Head of caudate nucleus (tissue), 42 donors: ENCODE measurements around the gene CNGA3.
"Not testable (repeated sequence)": the region's sequence is repeated elsewhere in the genome, so short reads cannot be mapped to it uniquely, and the experiment has no call there.

Source experiments
- DNase-seq, 42 donors: peaks; one replicate each; pipeline versions ENCODE4 v3.0.0 to v3.0.0-alpha.2; 2020 to 2021; ENCODE audit warnings: mixed read lengths in 7 of 42
- intact Hi-C: fragments of 100-400 bp; cut with DNase I; formaldehyde crosslinking; loops from one replicate; pipeline ENCODE4 v1.15.0; 2022

Gene CNGA3

GRCh38 chr2:98346311-98347236 lies at the start of gene CNGA3:
TSS of gene CNGA3 (plus strand) at chr2:98346456. CDS start at chr2:98369976, 23,520 bp downstream.
- intact Hi-C loops = no loop called here
- peak in 3 of 42 donors; percentile 23 to 45 (median 28) for DNase-seq

GRCh38 chr2:98297817-98298682 lies 48.2 kb upstream of the CNGA3 start:
- intact Hi-C loops = no loop called here
- DNase-seq = no peak

GRCh38 chr2:98298683-98299164 lies 47.5 kb upstream of the CNGA3 start:
- no peak for DNase-seq
- intact Hi-C loops = no loop called here

DNA sequence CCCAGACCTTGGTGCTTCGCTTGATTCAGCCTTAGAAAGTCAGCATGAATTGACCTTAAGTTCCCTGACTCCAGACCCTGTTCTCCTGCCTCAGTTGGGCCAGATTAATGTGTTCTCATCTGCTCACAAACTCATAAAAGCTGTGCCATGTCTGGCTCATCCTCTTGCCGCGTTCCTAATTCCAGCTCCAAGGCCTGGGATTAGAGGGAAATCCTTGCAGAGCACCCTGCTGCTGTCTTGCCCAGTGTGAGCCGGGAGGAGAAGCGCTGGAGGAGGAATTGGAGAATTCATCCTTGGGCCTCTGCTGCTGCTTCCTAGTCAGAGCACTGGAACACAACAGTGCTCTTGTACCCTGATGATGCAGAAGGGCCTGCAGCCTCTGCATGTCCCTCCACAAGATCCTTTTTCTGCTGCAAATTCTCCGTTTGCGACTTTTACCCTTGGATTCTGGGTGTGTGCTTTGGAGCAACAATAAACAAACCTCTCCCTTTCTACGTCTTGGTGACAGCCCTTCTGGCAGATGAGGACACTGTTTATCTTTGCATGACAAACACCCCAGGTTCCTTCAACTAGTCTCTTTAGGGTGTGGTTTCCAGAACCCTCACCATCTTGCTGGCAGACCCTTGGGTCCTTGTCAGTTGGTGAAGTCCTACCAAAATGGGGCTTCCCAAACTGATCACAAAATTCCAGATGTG lies 46.9 kb upstream of the CNGA3 start:
- DNase-seq = no peak
- intact Hi-C loops = no loop called here

DNA sequence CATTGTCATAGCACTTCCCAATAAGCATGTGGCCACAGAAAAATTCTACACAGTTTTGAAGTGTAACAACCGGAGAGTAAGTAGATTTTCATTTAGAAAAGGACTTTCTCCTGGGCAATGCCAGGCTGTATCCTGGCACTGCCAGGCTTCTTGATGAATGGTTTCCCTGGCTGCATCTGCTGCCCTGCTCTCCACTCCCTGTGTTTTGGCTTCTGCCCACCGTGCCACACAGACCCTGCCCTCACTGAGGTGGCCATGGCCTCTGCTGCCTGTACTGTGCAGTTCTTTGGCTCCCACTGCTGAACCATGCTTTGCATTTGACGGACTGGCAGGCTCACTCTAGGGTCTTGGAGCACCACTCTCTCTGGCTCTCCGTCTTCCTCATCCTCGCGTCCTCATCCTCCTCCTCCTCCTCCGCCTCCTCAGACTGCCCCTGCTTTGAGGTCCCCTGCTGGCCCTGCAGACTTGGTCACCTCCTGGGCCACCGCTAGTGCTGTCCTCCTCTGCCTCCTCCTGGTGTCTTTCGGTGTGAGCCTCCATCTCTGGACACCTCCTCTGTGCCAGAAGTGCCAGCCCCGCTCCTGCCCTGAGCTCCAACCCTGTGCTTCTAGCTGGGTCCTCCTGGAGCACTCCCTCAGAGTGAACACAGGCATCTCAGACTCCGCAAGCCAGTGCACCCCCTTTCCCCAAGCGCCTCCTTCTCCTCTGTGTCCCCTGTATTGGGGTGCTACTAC lies 45.9 kb upstream of the CNGA3 start:
- intact Hi-C loops = no loop called here
- peak in 7 of 42 donors; percentile 9 to 23 (median 21) for DNase-seq

DNA sequence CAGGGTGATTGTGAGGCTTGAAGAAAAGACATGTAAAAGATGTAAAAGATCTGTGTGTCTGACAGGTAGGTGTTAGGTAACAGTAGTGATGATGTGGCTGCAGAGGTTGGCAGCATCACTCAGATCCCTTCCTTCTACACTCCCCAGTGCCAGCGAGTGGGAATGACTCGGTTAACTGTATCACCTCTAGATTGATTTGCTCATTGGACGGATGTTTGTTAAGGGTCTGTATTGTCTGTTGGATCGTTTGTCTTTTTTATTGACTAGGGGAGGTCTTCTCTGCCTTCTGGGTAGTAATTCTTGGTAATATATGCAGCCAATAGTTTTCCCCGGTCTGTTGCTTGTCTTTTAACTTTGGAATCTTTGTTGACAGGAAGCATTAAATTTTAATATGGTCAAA lies 44.8 kb upstream of the CNGA3 start:
- no peak for DNase-seq
- intact Hi-C loops = no loop called here

DNA sequence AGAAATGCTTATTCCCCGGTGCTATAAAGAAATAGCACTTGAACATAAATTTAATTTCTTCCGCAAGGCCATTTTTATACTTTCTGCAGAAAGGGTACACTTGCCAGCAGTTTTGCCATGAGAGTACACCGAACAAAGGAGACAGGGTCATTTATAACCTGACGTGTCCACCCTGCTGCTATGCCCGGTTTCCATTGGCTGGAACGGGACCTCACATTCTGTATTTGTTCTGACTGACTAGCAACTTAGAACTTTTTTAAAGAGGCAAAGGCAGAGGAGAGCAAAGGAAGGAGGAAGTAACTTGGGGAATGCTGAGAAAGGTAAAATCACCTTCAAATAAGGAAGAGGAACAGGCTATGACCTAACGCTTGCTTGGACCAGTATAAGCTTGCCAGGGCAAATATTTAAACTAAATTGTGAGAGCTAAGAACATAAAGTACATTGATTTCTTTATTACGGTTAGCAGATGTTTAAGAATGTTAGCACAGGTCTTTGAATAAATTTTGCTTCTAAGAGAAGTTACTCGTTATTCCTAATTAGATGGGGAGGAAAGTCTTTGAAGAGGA lies 39.0 kb upstream of the CNGA3 start:
- DNase-seq, intact Hi-C loops: not testable (repeated sequence)

DNA sequence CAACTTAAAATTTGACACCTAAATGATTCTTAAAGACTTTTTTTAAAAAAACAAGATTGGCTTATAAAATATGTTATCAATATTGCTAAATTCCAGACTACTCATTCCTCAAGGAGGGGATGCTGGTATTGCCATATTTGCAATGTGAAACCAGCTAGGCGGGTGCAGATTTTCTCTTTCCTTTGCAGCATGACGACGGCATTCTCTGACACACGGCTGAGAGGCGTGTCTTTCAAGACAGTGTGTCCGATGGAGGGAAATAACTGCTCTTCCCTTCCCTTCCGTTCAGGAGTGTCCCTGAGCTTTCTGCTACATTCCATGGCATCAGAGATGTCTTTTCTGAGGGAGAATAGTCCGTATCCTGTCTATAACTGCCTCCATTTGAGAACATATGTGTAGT lies 38.2 kb upstream of the CNGA3 start:
- intact Hi-C loops = no loop called here
- DNase-seq = no peak

- intact Hi-C loops = no loop called here
- DNase-seq = no peak
Observed at GRCh38 chr2:98308532-98308931, 37.7 kb upstream of the CNGA3 start.

GRCh38 chr2:98309580-98309979 lies 36.7 kb upstream of the CNGA3 start:
- no peak for DNase-seq
- intact Hi-C loops = no loop called here

GRCh38 chr2:98310010-98310409 lies 36.2 kb upstream of the CNGA3 start:
- DNase-seq = no peak
- intact Hi-C loops = no loop called here

- DNase-seq = no peak
- intact Hi-C loops = no loop called here
Observed at GRCh38 chr2:98311090-98311489, 35.2 kb upstream of the CNGA3 start.

DNA sequence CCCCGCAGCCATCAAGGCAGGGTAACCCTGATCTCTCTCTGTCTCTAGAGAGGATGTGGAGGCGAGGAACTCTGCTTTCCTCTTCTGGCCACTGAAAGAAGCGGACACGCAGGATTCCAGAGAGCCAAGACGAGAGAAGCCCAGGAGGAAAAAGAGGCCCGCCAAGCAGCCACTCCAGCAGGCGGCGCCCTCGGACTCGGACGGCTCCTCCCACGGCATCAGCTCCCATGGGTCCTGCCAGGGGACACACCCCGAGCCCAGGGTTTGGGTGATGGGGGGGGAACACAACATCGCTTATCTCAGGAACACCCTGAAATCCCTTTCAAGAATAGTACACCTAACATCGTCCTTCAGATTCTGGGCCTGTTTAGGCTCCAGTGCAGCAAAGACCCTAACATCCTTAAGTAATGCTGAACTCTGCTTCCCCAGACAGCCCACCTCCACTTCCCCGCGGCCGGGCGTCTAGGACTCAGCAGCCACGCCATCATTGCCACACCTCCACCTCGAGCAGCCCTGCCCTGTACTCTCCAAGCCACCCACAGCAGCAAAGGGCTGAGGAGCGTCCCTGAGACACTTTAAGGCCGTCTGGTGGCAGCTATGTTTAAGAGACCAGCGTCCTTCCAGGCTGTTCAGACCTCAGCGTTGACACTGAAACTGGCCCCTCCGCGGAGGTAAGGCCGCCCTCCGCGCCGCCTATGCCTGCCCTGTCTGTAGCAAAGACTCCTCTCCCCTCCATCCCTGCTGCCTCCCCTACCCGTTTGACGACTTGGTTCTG lies 34.3 kb upstream of the CNGA3 start:
- intact Hi-C loops = no loop called here

GRCh38 chr2:98313492-98314250 lies 32.6 kb upstream of the CNGA3 start:
- intact Hi-C loops = no loop called here
- DNase-seq = no peak

More for the DNA sequence above, 34.3 kb upstream of the CNGA3 start:
- DNase-seq = no peak

DNA sequence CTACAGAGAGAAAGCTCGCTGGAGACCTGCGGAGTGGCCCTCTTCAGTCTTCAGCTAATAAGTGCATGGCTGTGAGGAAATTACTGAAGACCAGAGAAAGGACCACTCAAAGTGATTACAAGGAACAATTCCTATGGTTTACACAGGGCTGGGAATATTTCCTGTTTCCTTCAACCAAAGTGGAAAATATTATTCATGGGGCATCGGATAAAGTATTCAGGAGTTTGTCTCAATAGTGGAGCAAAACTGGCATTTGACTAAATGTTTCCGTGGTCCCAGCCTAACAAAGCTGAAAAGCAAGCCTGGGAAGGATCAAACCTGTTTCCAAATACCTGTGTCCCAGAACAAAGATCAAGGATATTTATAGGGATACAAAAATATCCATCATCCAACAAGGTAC lies 32.0 kb upstream of the CNGA3 start:
- DNase-seq = no peak
- intact Hi-C loops = no loop called here

GRCh38 chr2:98315957-98316356 lies 30.3 kb upstream of the CNGA3 start:
- DNase-seq = no peak
- intact Hi-C loops = no loop called here

DNA sequence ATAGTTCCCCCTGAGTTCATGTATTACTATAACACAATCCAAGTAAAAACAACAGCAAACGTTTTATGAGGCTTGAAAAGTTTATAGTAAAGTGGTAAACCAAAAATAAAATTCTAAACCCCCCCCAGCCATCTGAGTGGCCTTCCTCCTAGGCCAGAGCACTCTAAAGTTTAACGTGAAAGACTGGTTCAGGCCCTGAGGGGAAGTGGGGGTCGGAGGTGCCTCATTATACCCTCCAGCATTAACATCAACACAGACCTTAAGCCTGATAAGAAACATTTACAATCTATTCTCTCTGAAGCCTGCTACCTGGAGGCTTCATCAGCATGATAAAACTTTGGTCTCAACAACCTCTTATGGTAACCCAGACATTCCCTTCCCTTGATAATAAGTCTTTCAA lies 29.0 kb upstream of the CNGA3 start:
- no peak for DNase-seq
- intact Hi-C loops = no loop called here
